H7 (cell line): Measurements from ENCODE around the gene EEFSEC. TPM values are rescaled to one million over a fixed set of nuclear protein-coding genes. Genes with fewer than 3 reads are reported as not detected.

ENCODE experiments used
- DNase-seq: peaks from one replicate; pipeline ENCODE4 v3.0.0; 2012
- H3K27me3 ChIP-seq: 2 replicates; pipeline ENCODE4 v1.6.0; 2011; ENCODE audit warnings: mild to moderate bottlenecking, low read length; ENCODE audit not compliant: control insufficient read depth, insufficient read depth
- H3K36me3 ChIP-seq: replicated peaks from 2 replicates; pipeline ENCODE4 v1.5.1; 2011; ENCODE audit warnings: low read length; ENCODE audit not compliant: control insufficient read depth, insufficient read depth
- H3K4me3 ChIP-seq: 2 replicates; pipeline ENCODE4 v1.5.1; 2011; ENCODE audit warnings: low read depth, mild to moderate bottlenecking, control low read depth, low read length, moderate library complexity; ENCODE audit not compliant: insufficient read depth
- total RNA-seq: library from RNA; depleted of rRNA; stranded (reverse); fragments of >200 nt; shearing (Covaris generic); gene quantifications from 2 replicates; pipeline ENCODE4 v1.2.3, GENCODE V29; 2014

Gene EEFSEC
- total RNA-seq, 1 experiment from 2014 or later = 7.4 TPM

- H3K4me3 ChIP-seq = no peak overlapping the region
- H3K27me3 ChIP-seq = no peaks in the 10 kb centered on the region
- DNase-seq = no peak
- no peaks in the 10 kb centered on the region for H3K36me3 ChIP-seq
These were observed 200.2 kb downstream of the EEFSEC start for GRCh38 chr3:128353361-128353965.

GRCh38 chr3:128353991-128354687, 200.9 kb downstream of the EEFSEC start:
- no peaks in the 10 kb centered on the region for H3K27me3 ChIP-seq
- H3K36me3 ChIP-seq = no peaks in the 10 kb centered on the region
- H3K4me3 ChIP-seq = no peak overlapping the region
- DNase-seq = no peak

- no peak for DNase-seq
- H3K27me3 ChIP-seq = no peaks in the 10 kb centered on the region
- no peak overlapping the region for H3K4me3 ChIP-seq
- H3K36me3 ChIP-seq = no peaks in the 10 kb centered on the region
These were observed 201.7 kb downstream of the EEFSEC start for GRCh38 chr3:128354788-128355542.

- Histone ChIP-seq H3K4me3 (no peak overlapping the region), H3K36me3 (no peaks in the 10 kb centered on the region), H3K27me3 (no peaks in the 10 kb centered on the region)
- no peak for DNase-seq
These were observed 202.2 kb downstream of the EEFSEC start for GRCh38 chr3:128355543-128355919.

GRCh38 chr3:128356822-128357221, 203.5 kb downstream of the EEFSEC start:
- H3K4me3 ChIP-seq = no peak overlapping the region
- no peaks in the 10 kb centered on the region for H3K27me3 ChIP-seq
- DNase-seq = no peak
- no peaks in the 10 kb centered on the region for H3K36me3 ChIP-seq

- H3K36me3 ChIP-seq = no peaks in the 10 kb centered on the region
- DNase-seq = no peak
- no peaks in the 10 kb centered on the region for H3K27me3 ChIP-seq
- H3K4me3 ChIP-seq = no peak overlapping the region
These were observed 204.3 kb downstream of the EEFSEC start for GRCh38 chr3:128357538-128357937.

GRCh38 chr3:128358156-128358895, 205.0 kb downstream of the EEFSEC start:
- no peak for DNase-seq
- Histone ChIP-seq H3K4me3 (no peak overlapping the region), H3K36me3 (no peaks in the 10 kb centered on the region), H3K27me3 (no peaks in the 10 kb centered on the region)

GRCh38 chr3:128359060-128359664, 205.9 kb downstream of the EEFSEC start:
- Histone ChIP-seq H3K36me3 (no peaks in the 10 kb centered on the region), H3K27me3 (no peaks in the 10 kb centered on the region), H3K4me3 (no peak overlapping the region)
- DNase-seq = no peak

- no peaks in the 10 kb centered on the region for H3K36me3 ChIP-seq
- H3K4me3 ChIP-seq = no peak overlapping the region
- DNase-seq = no peak
These were observed 206.8 kb downstream of the EEFSEC start for GRCh38 chr3:128359846-128360642.

GRCh38 chr3:128360705-128361271, 207.5 kb downstream of the EEFSEC start:
- Histone ChIP-seq H3K36me3 (no peaks in the 10 kb centered on the region), H3K27me3 (no peaks in the 10 kb centered on the region), H3K4me3 (no peak overlapping the region)
- DNase-seq = no peak

More at GRCh38 chr3:128359846-128360642, 206.8 kb downstream of the EEFSEC start:
- no peaks in the 10 kb centered on the region for H3K27me3 ChIP-seq

GRCh38 chr3:128362026-128362965, 209.0 kb downstream of the EEFSEC start:
- Histone ChIP-seq H3K27me3 (no peaks in the 10 kb centered on the region), H3K4me3 (no peak overlapping the region), H3K36me3 (no peaks in the 10 kb centered on the region)
- DNase-seq = no peak

- no peak overlapping the region for H3K4me3 ChIP-seq
- DNase-seq = no peak
- no peaks in the 10 kb centered on the region for H3K27me3 ChIP-seq
- no peaks in the 10 kb centered on the region for H3K36me3 ChIP-seq
These were observed 211.0 kb downstream of the EEFSEC start for GRCh38 chr3:128364291-128364690.
